Nucleus accumbens (tissue), 56 donors: ENCODE measurements around the gene GFY.

ENCODE experiments used
- DNase-seq, 56 donors: peaks; one replicate each; lab custom pipeline; 2025; lab: John Stamatoyannopoulos, UW

Gene GFY

GRCh38 chr19:49407482-49408015, 17.6 kb upstream of the GFY start:
- no peak for DNase-seq

GRCh38 chr19:49408816-49409440, 16.3 kb upstream of the GFY start:
- no peak for DNase-seq

- DNase-seq = no peak
Observed at GRCh38 chr19:49409441-49410029, 15.7 kb upstream of the GFY start.

GRCh38 chr19:49411681-49412326, 13.4 kb upstream of the GFY start:
- DNase-seq = no peak

- no peak for DNase-seq
Observed at GRCh38 chr19:49413348-49413747, 11.8 kb upstream of the GFY start.

- no peak for DNase-seq
Observed at GRCh38 chr19:49414256-49414655, 10.9 kb upstream of the GFY start.

- no peak for DNase-seq
Observed at GRCh38 chr19:49415102-49415809, 9.9 kb upstream of the GFY start.

- DNase-seq = no peak
Observed at GRCh38 chr19:49415810-49416200, 9.4 kb upstream of the GFY start.

GRCh38 chr19:49417088-49417487, 8.1 kb upstream of the GFY start:
- DNase-seq = no peak

GRCh38 chr19:49418511-49418910, 6.7 kb upstream of the GFY start:
- DNase-seq = no peak

GRCh38 chr19:49419173-49419572, 6.0 kb upstream of the GFY start:
- no peak for DNase-seq

- no peak for DNase-seq
Observed at GRCh38 chr19:49420227-49420626, 5.0 kb upstream of the GFY start.

- peak in 5 of 56 donors; percentile 4 to 39 (median 16) for DNase-seq
Observed at GRCh38 chr19:49421039-49421877, 3.9 kb upstream of the GFY start.

GRCh38 chr19:49421878-49422202, 3.3 kb upstream of the GFY start:
- no peak for DNase-seq

- peak in 2 of 56 donors; percentile 6 to 13 for DNase-seq
Observed at GRCh38 chr19:49422407-49423070, 2.6 kb upstream of the GFY start.

GRCh38 chr19:49423071-49423984, 1.9 kb upstream of the GFY start, which contains the start of gene PTH2:
PTH2 (minus strand) TSS chr19:49423441; CDS start chr19:49423339, 102 bp downstream.
- no peak for DNase-seq

GRCh38 chr19:49423985-49424303, 1.2 kb upstream of the GFY start:
- no peak for DNase-seq

- DNase-seq = no peak
Observed at GRCh38 chr19:49425922-49426592, 869 bp downstream of the GFY start.
